ENCODE measurements around the gene SOWAHA. TPM values are rescaled to one million over a fixed set of nuclear protein-coding genes. Genes with fewer than 3 reads are reported as not detected.
"Not testable (repeated sequence)": the region's sequence is repeated elsewhere in the genome, so short reads cannot be mapped to it uniquely, and the experiment has no call there.

The SOWAHA gene
- total RNA-seq, 2 donors from 2014 or later: 4.1 to 16.7 TPM

DNA sequence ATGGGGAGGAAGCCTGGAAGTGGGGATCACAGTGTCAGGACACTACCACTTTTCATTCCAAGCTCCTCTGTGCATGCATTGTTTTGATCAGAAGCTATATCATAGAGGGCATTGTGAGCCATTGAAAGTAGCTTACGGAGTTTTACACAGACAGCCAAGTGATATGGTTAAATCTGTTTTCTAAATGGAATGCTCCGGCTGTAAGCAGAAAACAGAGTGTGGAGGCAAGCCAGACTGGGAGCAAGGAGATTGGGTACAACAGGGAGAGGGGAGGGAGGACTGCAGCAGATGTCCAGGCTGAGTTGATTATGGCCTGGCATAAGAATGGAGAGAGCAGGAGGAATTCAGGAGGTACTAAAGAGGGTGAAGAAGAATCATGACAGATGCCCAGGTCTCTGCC, 15.5 kb upstream of the SOWAHA start:
- TF ChIP-seq POLR2A (IDR thresholded peaks at IDR 0.05) (no peak), POLR2AphosphoS5 (IDR thresholded peaks at IDR 0.05) (no peak)
- TF ChIP-seq, protein P1, sequence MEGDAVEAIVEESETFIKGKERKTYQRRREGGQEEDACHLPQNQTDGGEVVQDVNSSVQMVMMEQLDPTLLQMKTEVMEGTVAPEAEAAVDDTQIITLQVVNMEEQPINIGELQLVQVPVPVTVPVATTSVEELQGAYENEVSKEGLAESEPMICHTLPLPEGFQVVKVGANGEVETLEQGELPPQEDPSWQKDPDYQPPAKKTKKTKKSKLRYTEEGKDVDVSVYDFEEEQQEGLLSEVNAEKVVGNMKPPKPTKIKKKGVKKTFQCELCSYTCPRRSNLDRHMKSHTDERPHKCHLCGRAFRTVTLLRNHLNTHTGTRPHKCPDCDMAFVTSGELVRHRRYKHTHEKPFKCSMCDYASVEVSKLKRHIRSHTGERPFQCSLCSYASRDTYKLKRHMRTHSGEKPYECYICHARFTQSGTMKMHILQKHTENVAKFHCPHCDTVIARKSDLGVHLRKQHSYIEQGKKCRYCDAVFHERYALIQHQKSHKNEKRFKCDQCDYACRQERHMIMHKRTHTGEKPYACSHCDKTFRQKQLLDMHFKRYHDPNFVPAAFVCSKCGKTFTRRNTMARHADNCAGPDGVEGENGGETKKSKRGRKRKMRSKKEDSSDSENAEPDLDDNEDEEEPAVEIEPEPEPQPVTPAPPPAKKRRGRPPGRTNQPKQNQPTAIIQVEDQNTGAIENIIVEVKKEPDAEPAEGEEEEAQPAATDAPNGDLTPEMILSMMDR (IDR thresholded peaks at IDR 0.05): no peak
- Histone ChIP-seq H3K27ac (no peak overlapping the region), H3K27me3 (replicated peaks; ENCODE audit: insufficient read depth) (no peaks in the 10 kb centered on the region), H3K36me3 (no peaks in the 10 kb centered on the region), H3K4me1 (replicated peaks) (no peaks in the 10 kb centered on the region), H3K9me3 (no peaks in the 10 kb centered on the region), H3K4me3 (no peak overlapping the region)
- WGBS: 79% methylated on average over 2 of the region's 2 CpGs
- DNase-seq (ENCODE audit: low spot score): no peak
- intact Hi-C loops (cut with DNase I): no loop called here

DNA sequence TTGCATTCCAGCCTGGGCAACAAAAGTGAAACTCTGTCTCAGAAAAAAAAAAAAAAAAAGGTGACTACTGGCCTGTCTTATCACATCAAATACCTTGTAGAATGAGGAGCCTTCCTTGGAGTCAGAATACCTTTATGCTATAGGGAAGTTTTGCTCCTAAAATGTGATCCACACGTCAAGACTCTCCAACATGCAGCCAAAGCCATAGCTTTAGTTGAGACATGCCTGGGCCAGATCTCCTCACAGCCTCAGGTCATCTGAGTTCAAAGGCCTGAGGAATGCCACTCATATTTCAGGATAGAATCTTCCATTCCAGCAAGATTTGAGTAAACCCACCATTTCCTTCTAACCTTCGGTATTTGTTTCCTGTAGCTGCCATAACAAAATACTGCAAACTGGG, 13.7 kb upstream of the SOWAHA start:
- intact Hi-C loops (cut with DNase I): no loop called here
- H3K27me3 ChIP-seq (replicated peaks; ENCODE audit: insufficient read depth): no peaks in the 10 kb centered on the region
- no peaks in the 10 kb centered on the region for H3K9me3 ChIP-seq
- TF ChIP-seq POLR2AphosphoS5 (IDR thresholded peaks at IDR 0.05) (no peak), POLR2A (IDR thresholded peaks at IDR 0.05) (no peak)
- TF ChIP-seq, protein P1 (IDR thresholded peaks at IDR 0.05): no peak
- DNase-seq (ENCODE audit: low spot score): no peak
- no peaks in the 10 kb centered on the region for H3K4me1 ChIP-seq (replicated peaks)
- H3K27ac ChIP-seq: no peak overlapping the region
- H3K36me3 ChIP-seq: no peaks in the 10 kb centered on the region
- no peak overlapping the region for H3K4me3 ChIP-seq
- 62% methylated on average over 2 of the region's 2 CpGs for WGBS

DNA sequence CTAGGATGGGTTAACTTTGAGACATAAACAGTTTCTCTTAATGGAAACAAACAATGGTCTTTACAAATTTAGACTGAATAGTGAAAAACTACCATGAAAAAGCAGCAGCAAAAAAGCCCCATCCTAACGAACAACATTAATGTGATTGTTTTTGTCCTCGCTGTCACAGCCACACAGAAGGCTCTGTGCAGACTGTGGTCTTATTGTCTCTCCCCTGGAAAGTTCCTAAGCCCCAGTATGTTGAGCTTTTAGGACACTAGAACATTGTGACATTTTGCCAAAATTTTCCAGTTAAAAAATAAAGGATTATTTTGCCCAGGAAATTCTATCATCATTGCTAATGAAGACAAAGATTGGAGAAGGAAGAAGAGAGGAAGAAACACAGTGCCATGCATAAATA, 12.6 kb upstream of the SOWAHA start:
- Histone ChIP-seq H3K27ac (no peak overlapping the region), H3K27me3 (replicated peaks; ENCODE audit: insufficient read depth) (no peaks in the 10 kb centered on the region), H3K9me3 (no peaks in the 10 kb centered on the region), H3K4me3 (no peak overlapping the region), H3K4me1 (replicated peaks) (no peaks in the 10 kb centered on the region), H3K36me3 (no peaks in the 10 kb centered on the region)
- WGBS: 70% methylated on average over 2 of the region's 2 CpGs
- DNase-seq (ENCODE audit: low spot score): no peak
- no peak for TF ChIP-seq POLR2A (IDR thresholded peaks at IDR 0.05)
- TF ChIP-seq, protein P1 (IDR thresholded peaks at IDR 0.05): no peak
- TF ChIP-seq POLR2AphosphoS5 (IDR thresholded peaks at IDR 0.05): no peak
- intact Hi-C loops (cut with DNase I): no loop called here

DNA sequence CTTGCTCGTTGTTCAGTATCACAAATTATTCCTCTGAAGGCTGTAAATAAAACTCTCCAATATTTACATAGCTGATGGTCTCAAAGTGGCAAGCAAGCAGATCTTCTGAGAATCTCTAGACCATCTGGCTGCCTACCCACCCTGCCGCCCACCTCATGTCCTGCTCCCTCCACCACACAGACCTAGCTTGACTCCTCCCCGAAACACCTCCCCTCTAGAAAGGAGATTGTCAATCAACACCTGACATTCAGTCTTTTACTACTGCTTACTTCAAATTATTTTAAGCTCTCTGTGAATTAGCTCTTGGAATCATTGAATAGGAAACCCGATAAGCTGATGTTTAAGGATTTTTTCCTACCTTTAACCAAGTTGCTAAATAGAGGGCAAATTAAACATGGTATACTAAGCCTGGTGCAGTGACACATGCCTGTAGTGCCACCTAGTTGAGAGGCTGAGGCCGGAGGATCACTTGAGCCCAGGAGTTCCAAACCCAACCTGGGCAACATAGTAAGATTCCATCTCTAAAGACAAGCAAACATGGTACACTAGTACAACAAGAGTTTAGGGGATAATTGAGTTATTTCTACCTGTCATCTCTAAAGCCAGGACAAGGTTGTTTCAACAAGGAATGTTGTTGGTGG, 10.9 kb upstream of the SOWAHA start:
- 78% methylated on average over 5 of the region's 5 CpGs for WGBS

DNA sequence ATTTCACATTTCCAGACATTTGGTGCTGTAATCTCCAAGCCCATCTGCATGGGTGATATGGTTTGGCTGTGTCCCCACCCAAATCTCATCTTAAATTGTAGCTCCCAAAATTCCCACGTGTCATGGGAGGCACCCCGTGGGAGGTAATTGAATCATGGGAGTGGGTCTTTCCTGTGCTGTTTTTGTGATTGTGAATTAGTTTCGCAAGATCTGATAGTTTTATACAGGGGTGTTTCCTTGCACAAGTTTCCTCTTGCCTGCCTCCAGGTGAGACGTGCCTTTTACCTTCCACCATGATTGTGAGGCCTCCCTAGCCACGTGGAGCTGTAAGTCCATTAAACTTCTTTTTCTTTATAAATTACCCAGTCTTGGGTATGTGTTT, 10.4 kb upstream of the SOWAHA start:
- H3K27me3 ChIP-seq (replicated peaks; ENCODE audit: insufficient read depth); intact Hi-C loops (cut with DNase I); DNase-seq (ENCODE audit: low spot score); H3K4me3 ChIP-seq; H3K27ac ChIP-seq; H3K9me3 ChIP-seq; H3K4me1 ChIP-seq (replicated peaks); H3K36me3 ChIP-seq: not testable (repeated sequence)
- WGBS: 69% methylated on average over 5 of the region's 5 CpGs

More for the DNA sequence above, 10.9 kb upstream of the SOWAHA start:
- no peak overlapping the region for H3K4me3 ChIP-seq
- H3K27me3 ChIP-seq (replicated peaks; ENCODE audit: insufficient read depth): no peaks in the 10 kb centered on the region
- intact Hi-C loops (cut with DNase I): no loop called here
- no peak for DNase-seq (ENCODE audit: low spot score)
- H3K4me1 ChIP-seq (replicated peaks): no peaks in the 10 kb centered on the region
- no peaks in the 10 kb centered on the region for H3K9me3 ChIP-seq
- TF ChIP-seq POLR2A (IDR thresholded peaks at IDR 0.05): no peak
- TF ChIP-seq, protein P1 (IDR thresholded peaks at IDR 0.05): no peak
- no peak for TF ChIP-seq POLR2AphosphoS5 (IDR thresholded peaks at IDR 0.05)
- no peaks in the 10 kb centered on the region for H3K36me3 ChIP-seq
- H3K27ac ChIP-seq: no peak overlapping the region

DNA sequence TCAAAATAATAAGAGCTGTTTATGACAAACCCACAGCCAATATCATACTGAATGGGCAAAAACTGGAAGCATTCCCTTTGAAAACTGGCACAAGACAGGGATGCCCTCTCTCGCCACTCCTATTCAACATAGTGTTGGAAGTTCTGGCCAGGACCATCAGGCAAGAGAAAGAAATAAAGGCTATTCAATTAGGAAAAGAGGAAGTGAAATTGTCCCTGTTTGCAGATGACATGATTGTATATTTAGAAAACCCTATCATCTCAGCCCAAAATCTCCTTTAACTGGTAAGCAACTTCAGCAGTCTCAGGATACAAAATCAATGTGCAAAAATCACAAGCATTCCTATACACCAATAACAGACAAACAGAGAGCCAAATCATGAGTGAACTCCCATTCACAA, 8.9 kb upstream of the SOWAHA start:
- H3K4me1 ChIP-seq (replicated peaks); intact Hi-C loops (cut with DNase I); H3K4me3 ChIP-seq; H3K36me3 ChIP-seq; H3K27me3 ChIP-seq (replicated peaks; ENCODE audit: insufficient read depth); H3K27ac ChIP-seq; DNase-seq (ENCODE audit: low spot score); H3K9me3 ChIP-seq: not testable (repeated sequence)
- WGBS: 95% methylated on average over 1 of the region's 1 CpG

DNA sequence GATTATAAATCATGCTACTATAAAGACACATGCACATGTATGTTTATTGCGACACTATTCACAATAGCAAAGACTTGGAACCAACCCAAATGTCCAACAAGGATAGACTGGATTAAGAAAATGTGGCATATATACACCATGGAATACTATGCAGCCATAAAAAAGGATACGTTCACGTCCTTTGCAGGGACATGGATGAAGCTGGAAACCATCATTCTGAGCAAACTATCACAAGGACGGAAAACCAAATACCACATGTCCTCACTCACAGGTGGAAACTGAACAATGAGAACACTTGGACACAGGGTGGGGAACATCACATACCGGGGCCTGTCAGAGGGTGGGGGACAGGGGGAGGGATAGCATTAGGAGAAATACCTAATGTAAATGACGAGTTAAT, 7.2 kb upstream of the SOWAHA start:
- H3K27me3 ChIP-seq (replicated peaks; ENCODE audit: insufficient read depth); H3K36me3 ChIP-seq; H3K4me1 ChIP-seq (replicated peaks); DNase-seq (ENCODE audit: low spot score); H3K9me3 ChIP-seq; H3K27ac ChIP-seq; intact Hi-C loops (cut with DNase I); H3K4me3 ChIP-seq: not testable (repeated sequence)
- WGBS: 88% methylated on average over 6 of the region's 6 CpGs

DNA sequence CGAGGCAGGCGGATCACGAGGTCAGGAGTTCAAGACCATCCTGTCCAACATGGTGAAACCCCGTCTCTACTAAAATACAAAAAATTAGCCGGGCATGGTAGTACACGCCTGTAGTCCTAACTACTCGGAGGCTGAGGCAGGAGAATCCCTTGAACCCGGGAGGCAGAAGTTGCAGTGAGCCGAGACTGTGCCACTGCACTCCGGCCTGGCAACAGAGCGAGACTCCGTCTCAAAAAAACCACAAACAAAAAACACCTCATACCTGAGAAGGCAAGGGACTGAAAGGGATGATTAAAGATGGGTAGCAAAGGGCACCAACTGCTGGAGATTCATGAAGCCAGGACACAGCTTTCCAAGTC, 6.3 kb upstream of the SOWAHA start:
- H3K4me3 ChIP-seq; intact Hi-C loops (cut with DNase I); H3K27ac ChIP-seq; H3K9me3 ChIP-seq; H3K27me3 ChIP-seq (replicated peaks; ENCODE audit: insufficient read depth); H3K36me3 ChIP-seq; H3K4me1 ChIP-seq (replicated peaks); DNase-seq (ENCODE audit: low spot score): not testable (repeated sequence)
- 92% methylated on average over 12 of the region's 12 CpGs for WGBS

Data from prostate gland (tissue), 2 donors.